ENCODE measurements around the gene CREB3. TPM values are rescaled to one million over a fixed set of nuclear protein-coding genes. Genes with fewer than 3 reads are reported as not detected.
A peak's percentile ranks its signal among the peaks of the same experiment; 100 is the strongest.

CREB3 gene
- total RNA-seq, 1 experiment from 2014 or later, result 34.8 TPM

- DNase-seq, result no peak
- peak overlapping the region; percentile 90 for H3K4me2 ChIP-seq (ENCODE audit: low read length)
- no peaks in the 10 kb centered on the region for H3K9me3 ChIP-seq (ENCODE audit: low read length)
- peak overlapping the region; percentile 63 for H3K27ac ChIP-seq (ENCODE audit: low read length)
- H4K20me1 ChIP-seq (ENCODE audit: low read length), result no peaks in the 10 kb centered on the region
- peaks cover 56% of the 10 kb centered on the region for H3K79me2 ChIP-seq (ENCODE audit: low read length)
- 0 out of 2 replicates have a peak overlapping the region, but pooled peaks have one; percentile 2 for H3K9ac ChIP-seq (ENCODE audit: low read length)
- H3K27me3 ChIP-seq (ENCODE audit: low read length), result no peaks in the 10 kb centered on the region
- H3K9me2 ChIP-seq (replicated peaks; ENCODE audit: low read length), result no peaks in the 10 kb centered on the region
- no peaks in the 10 kb centered on the region for H3F3A ChIP-seq (ENCODE audit: low read length, unreplicated experiment)
- H3K4me1 ChIP-seq (ENCODE audit: insufficient read depth, low read length), result peaks cover 42% of the 10 kb centered on the region
- POLR2A ChIA-PET (ENCODE audit: unreplicated experiment), result no interaction called here
- intact Hi-C loops (cut with micrococcal nuclease), result loop anchor here (2.0 kb wide), 1 partner anchor 69 kb away; the partner anchor contains the start of genes CCDC107 and RMRP
- peaks cover 3% of the 10 kb centered on the region; the same call in 1 of the 2 replicates for H3K36me3 ChIP-seq (ENCODE audit: low read depth, low read length)
- CTCF ChIA-PET, result interaction anchor here (0.5 to 1.6 kb wide), 4 partner anchors 8 to 99 kb away, joined by 3 to 6 read pairs (median 3); partner anchors contain the start of genes ARHGEF39, CCDC107 and RMRP
- TF ChIP-seq, protein P1, sequence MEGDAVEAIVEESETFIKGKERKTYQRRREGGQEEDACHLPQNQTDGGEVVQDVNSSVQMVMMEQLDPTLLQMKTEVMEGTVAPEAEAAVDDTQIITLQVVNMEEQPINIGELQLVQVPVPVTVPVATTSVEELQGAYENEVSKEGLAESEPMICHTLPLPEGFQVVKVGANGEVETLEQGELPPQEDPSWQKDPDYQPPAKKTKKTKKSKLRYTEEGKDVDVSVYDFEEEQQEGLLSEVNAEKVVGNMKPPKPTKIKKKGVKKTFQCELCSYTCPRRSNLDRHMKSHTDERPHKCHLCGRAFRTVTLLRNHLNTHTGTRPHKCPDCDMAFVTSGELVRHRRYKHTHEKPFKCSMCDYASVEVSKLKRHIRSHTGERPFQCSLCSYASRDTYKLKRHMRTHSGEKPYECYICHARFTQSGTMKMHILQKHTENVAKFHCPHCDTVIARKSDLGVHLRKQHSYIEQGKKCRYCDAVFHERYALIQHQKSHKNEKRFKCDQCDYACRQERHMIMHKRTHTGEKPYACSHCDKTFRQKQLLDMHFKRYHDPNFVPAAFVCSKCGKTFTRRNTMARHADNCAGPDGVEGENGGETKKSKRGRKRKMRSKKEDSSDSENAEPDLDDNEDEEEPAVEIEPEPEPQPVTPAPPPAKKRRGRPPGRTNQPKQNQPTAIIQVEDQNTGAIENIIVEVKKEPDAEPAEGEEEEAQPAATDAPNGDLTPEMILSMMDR (conservative IDR thresholded peaks at IDR 0.05; ENCODE audit: low read depth, low read length), result no peak
- no peak for TF ChIP-seq EZH2phosphoT487 (IDR thresholded peaks at IDR 0.05; ENCODE audit: borderline replicate concordance, low read length)
- no peak for TF ChIP-seq EZH2 (IDR thresholded peaks at IDR 0.05; ENCODE audit: low read length, unreplicated experiment)
- peak overlapping the region; percentile 90; the same call in 1 of the 2 replicates for H3K4me3 ChIP-seq (ENCODE audit: low read length)
- BruUV-seq (replicated peaks), result no TSS peak
- no peak for ATAC-seq
- no peak overlapping the region for H2AFZ ChIP-seq (ENCODE audit: low read length)
Measured at GRCh38 chr9:35727676-35728040, 4.8 kb upstream of the CREB3 start.

- Histone ChIP-seq H3K36me3 (ENCODE audit: low read depth, low read length) (peaks cover 3% of the 10 kb centered on the region; the same call in 1 of the 2 replicates), H3K27me3 (ENCODE audit: low read length) (no peaks in the 10 kb centered on the region), H3K4me3 (ENCODE audit: low read length) (peak overlapping the region; percentile 90), H3K4me1 (ENCODE audit: insufficient read depth, low read length) (peaks cover 42% of the 10 kb centered on the region), H3K9me2 (replicated peaks; ENCODE audit: low read length) (no peaks in the 10 kb centered on the region), H3F3A (ENCODE audit: low read length, unreplicated experiment) (no peaks in the 10 kb centered on the region), H3K9me3 (ENCODE audit: low read length) (no peaks in the 10 kb centered on the region), H3K79me2 (ENCODE audit: low read length) (peaks cover 56% of the 10 kb centered on the region), H3K4me2 (ENCODE audit: low read length) (peak overlapping the region; percentile 90), H3K9ac (ENCODE audit: low read length) (peak overlapping the region; percentile 21; the same call in 1 of the 2 replicates), H4K20me1 (ENCODE audit: low read length) (no peaks in the 10 kb centered on the region), H2AFZ (ENCODE audit: low read length) (no peak overlapping the region), H3K27ac (ENCODE audit: low read length) (peak overlapping the region; percentile 63)
- ChIA-PET CTCF (interaction anchor here (0.5 to 1.6 kb wide), 3 partner anchors 9 to 98 kb away, joined by 3 to 6 read pairs (median 3); partner anchors contain the start of gene ARHGEF39), POLR2A (ENCODE audit: unreplicated experiment) (no interaction called here)
- peak; percentile 4; the same call in 1 of the 2 replicates for ATAC-seq
- BruUV-seq (replicated peaks), result no TSS peak
- intact Hi-C loops (cut with micrococcal nuclease), result loop anchor here (2.0 kb wide), 1 partner anchor 70 kb away; the partner anchor contains the start of genes CCDC107 and RMRP
- TF ChIP-seq, protein P1 (conservative IDR thresholded peaks at IDR 0.05; ENCODE audit: low read depth, low read length), result no peak
- TF ChIP-seq EZH2phosphoT487 (IDR thresholded peaks at IDR 0.05; ENCODE audit: borderline replicate concordance, low read length) (no peak), EZH2 (IDR thresholded peaks at IDR 0.05; ENCODE audit: low read length, unreplicated experiment) (no peak)
- DNase-seq, result peak; percentile 70
Measured at GRCh38 chr9:35728041-35728971, 4.2 kb upstream of the CREB3 start.
